Measurements from ENCODE around the gene KCNC2.

DNA sequence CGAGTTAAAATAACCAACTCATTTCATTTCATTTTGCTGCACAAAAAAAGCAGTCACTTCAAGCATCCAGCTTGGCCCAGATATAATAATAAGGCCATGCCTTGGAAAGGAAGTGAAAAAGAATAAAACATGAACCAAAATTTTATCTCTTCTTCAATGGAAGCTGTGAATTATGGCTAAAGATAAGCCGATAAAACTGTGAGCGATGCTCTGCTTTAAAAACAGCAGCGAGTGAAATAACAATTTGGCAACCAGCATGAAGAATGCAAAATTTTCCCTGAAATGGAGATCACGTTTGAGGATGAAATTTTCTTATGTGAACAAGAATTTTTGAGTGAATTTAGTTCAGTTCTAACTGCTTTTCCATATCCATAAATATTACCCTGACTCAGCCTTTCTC lies 70.4 kb downstream of the KCNC2 start:
- TF ChIP-seq, protein P1, sequence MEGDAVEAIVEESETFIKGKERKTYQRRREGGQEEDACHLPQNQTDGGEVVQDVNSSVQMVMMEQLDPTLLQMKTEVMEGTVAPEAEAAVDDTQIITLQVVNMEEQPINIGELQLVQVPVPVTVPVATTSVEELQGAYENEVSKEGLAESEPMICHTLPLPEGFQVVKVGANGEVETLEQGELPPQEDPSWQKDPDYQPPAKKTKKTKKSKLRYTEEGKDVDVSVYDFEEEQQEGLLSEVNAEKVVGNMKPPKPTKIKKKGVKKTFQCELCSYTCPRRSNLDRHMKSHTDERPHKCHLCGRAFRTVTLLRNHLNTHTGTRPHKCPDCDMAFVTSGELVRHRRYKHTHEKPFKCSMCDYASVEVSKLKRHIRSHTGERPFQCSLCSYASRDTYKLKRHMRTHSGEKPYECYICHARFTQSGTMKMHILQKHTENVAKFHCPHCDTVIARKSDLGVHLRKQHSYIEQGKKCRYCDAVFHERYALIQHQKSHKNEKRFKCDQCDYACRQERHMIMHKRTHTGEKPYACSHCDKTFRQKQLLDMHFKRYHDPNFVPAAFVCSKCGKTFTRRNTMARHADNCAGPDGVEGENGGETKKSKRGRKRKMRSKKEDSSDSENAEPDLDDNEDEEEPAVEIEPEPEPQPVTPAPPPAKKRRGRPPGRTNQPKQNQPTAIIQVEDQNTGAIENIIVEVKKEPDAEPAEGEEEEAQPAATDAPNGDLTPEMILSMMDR (IDR thresholded peaks at IDR 0.05; ENCODE audit: low read depth, low read length, poor library complexity, severe bottlenecking) = no peak
- TF ChIP-seq EZH2phosphoT487 (IDR thresholded peaks at IDR 0.05; ENCODE audit: borderline replicate concordance, low read length) = no peak
